CD4-positive, alpha-beta T cell treated with Interferon gamma for 1 hour (primary cell): ENCODE measurements around the gene EXD3.
"Not testable (repeated sequence)": the region's sequence is repeated elsewhere in the genome, so short reads cannot be mapped to it uniquely, and the experiment has no call there.

Experiments used
- DNase-seq: peaks from one replicate; pipeline ENCODE4 v3.0.0-alpha.2; 2020

The EXD3 gene

DNA sequence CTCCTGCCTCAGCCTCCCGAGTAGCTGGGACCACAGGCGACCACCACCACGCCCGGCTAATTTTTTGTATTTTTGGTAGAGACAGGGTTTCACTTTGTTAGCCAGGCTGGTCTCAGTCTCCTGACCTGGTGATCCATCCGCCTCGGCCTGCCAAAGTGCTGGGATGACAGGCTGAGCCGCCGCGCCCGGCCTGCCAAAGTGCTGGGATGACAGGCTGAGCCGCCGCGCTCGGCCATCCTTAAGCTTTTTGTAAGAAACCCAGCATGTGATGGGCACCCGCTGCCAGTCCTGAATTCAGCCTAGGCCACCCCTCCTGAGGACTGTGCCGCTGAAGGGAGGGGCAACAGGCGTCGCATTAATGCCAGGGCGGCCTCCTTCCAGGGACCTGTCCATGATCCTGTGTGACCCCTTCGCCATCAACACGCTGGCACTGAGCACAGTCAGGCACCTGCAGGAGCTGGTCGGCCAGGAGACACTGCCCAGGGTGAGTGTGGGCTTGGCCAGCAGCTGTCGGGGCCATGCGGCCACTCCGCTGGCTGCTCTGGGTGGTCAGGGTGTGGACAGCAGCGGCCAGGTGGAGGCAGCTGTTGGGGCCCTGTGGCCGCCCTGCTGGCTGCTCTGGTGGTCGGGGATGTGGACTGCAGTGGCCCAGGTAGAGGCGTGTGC lies 157.3 kb downstream of the EXD3 start:
- no peak for DNase-seq

DNA sequence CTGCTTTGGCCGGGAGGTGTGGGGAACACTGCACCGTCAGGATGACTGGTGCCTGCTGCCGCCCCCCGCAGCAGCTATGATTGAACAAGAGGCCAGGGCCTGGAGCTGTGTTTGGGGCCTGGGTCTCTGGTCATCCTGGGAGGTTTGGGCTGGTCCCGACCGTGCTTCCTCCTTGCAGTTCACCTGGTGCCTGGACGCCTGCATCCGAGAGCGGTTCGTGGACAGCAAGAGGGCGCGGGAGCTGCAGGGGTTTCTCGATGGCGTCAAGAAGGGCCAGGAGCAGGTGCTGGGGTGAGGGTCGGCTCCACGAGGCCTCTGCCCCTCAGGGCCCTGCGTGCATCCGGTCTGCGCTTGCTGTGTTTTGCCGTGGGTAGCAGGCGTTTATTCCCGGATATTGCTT lies 158.9 kb downstream of the EXD3 start:
- no peak for DNase-seq

DNA sequence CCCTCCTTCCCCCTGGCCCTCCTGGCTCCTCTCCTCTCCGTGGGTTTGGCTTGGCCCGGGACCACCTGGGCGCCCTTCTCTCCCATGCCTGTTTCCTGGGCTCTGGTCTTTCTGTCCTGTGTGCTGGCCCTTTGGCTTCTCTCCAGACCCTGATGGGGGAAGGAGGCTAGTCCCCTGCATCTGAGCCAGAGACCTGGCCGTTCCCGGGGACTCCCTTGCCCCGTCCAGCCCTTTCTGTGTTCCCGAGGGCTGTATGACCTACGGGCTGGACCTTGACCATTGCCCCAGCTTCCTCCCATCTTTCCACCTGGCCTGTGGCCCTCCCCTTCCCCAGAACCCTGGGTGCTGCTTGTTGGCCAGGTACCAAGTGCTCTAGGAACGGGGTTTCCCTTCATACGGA lies 159.5 kb downstream of the EXD3 start:
- no peak for DNase-seq

- DNase-seq: no peak
Measured at GRCh38 chr9:137262909-137263285, 160.1 kb downstream of the EXD3 start.

GRCh38 chr9:137262173-137262908 lies 160.6 kb downstream of the EXD3 start:
- not testable (repeated sequence) for DNase-seq
